ENCODE measurements around the gene ASTN2.

Gene ASTN2

GRCh38 chr9:116504893-116505480 is 909.9 kb downstream of the ASTN2 start:
- no peak for DNase-seq (ENCODE audit: low spot score)

DNA sequence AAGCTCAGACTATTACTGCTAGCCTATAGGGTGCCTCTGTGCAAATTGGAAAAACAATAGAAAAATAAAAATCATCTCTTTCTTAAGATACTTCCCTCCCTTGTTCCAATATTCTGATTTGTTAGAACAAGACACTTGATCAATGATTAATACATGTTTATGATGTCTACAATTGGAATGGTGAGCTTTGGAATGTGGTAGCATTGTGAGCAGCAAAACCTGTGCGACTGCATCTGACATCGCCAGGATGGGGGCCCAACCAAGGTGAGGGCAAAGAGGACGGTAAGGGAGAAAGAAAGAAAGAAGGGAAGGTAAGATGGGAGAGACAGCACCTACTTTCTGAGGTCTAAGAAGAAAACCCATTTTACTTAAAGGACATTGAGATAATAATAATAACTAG is 910.8 kb downstream of the ASTN2 start:
- no peak for DNase-seq (ENCODE audit: low spot score)

- no peak for DNase-seq (ENCODE audit: low spot score)
These were observed 912.1 kb downstream of the ASTN2 start for GRCh38 chr9:116502746-116503145.

DNA sequence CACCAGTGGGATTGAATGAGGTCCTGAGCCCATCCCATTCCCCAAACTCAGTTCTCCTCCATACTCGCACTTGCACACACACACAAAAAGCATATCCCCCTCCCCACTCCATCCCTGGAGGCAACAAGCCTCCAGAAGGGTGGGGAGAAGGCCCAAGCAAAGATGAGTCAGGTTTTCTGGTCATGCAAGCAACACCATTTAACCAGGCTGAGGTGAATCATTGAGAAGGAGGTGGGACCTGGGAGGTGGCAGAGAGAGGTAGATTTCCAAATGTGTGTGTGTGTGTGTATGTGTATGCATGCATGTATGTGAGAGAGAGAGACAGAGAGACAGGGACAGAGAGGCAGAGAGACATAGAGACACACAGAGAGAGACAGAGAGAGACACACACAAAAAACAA is 913.0 kb downstream of the ASTN2 start:
- no peak for DNase-seq (ENCODE audit: low spot score)

- no peak for DNase-seq (ENCODE audit: low spot score)
These were observed 914.6 kb downstream of the ASTN2 start for GRCh38 chr9:116499986-116500871.

DNA sequence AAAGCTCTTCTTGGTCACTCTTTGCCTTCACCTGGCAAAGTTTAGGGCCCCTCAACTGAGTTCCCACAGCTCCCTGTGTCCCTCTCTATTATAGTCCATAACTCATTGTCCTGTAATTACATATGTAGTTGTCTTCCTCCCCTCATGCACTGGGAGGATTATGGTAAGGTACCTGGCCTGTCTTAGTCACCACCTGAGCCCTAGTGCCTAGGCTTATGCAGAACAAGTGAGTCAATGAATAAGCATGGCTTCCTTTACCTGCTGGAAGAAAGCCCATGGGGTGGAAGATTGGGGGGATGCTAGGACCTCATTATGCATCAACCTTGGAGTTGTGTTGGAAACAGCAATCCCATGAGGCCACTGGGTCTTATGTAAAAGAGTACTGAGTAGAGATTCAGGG is 915.4 kb downstream of the ASTN2 start:
- no peak for DNase-seq (ENCODE audit: low spot score)

GRCh38 chr9:116497095-116497890 is 917.6 kb downstream of the ASTN2 start:
- no peak for DNase-seq (ENCODE audit: low spot score)

DNA sequence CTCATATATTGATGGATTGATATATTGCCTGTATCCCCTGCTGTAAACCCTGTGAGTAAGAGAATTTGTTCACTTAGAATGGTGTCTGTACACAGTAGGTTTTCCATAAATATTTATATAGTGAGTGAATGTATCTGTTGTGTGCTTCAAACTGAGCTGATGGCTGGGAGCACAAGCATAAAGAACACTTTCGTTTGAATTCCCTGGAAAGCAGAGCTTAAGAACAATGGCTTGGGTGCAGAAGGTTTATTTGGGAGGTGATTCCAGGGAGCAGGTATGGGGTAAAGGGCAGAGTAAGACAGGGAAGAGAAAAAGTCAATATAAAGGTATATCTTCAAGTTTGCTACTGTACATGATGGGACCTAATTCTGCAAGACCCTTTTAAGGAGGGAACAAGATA is 918.7 kb downstream of the ASTN2 start:
- DNase-seq (ENCODE audit: low spot score) = no peak

GRCh38 chr9:116495725-116496124 is 919.1 kb downstream of the ASTN2 start:
- DNase-seq (ENCODE audit: low spot score) = no peak

- DNase-seq (ENCODE audit: low spot score) = no peak
These were observed 919.8 kb downstream of the ASTN2 start for GRCh38 chr9:116494815-116495634.

DNA sequence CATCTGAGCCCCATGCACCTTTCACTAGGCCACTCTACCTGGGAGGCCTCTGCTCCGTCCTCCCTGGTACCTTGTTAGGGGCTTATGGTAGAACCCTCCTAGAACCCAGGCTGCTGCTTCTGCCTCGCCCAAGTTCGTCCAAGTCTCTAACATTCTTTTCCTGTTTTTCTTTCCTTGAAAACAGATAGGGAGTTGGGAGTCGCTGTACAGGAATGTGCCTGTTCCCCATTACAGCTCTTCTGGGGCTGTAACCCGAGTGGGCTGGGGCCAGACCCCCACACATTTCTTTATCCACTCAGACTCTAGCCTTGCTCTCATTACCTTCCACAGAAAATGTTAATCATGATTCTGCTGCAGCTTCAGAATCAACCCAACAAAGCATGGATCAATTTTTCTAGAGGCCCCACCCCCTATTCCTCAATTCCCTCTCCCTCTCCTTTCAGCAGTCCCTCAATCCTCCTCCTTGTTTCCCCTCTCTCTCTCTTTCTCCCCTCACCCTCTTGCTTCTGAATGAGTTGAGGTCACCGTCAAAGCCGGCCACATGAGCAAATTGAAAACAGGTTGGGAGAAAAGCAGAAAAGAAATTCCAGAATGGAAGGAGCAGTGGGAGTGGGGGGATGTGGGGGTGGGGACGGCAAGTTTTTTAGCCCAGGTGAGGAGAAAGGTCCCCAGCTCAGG is 921.5 kb downstream of the ASTN2 start:
- DNase-seq (ENCODE audit: low spot score) = no peak

DNA sequence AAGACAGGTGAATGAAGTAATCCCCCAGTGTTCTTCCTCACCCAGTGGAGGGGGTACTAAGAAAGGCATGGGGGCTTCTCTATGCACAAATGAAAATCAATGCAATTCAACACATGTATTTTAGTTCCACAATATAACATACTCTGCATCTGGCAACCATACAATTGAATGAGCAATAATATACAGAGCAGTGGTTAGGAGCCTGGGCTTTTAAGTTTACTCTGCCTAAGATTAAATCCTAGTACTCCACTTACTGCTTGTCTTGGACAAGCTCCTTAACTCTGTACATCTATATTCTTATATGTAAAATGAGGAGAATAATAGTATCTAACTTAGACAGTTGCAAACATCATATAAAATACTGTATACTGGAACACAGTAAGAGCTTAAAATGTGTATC is 923.2 kb downstream of the ASTN2 start:
- no peak for DNase-seq (ENCODE audit: low spot score)

- no peak for DNase-seq (ENCODE audit: low spot score)
These were observed 923.6 kb downstream of the ASTN2 start for GRCh38 chr9:116491219-116491618.

- no peak for DNase-seq (ENCODE audit: low spot score)
These were observed 924.5 kb downstream of the ASTN2 start for GRCh38 chr9:116490321-116490720.

- no peak for DNase-seq (ENCODE audit: low spot score)
These were observed 926.5 kb downstream of the ASTN2 start for GRCh38 chr9:116488373-116488772.

DNA sequence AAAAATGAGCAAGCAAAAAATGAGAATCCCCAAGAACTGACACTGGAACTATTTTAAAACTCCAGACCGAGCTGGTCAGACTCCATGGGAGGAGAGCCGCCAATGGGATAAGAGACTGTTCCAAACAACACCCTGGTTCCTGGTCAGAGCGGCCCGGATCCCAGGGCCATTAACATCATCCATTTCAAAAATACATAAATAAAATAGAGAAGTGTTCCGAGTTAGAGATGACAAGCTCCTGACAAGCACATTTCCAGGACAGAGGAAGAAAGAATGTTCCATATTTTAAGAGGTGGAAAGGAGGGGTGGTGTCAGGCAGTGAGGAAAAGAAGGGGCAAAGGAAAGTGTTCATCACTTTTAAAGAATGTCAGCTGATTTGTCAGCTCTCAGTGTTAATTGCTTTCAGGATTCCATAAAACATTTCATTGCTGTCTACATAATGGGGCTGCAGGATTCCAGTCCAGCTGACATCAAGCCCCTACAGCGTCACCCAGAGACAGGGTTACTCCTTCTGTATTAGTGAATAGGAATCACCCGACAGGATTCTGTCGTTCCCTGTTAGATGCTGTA is 930.3 kb downstream of the ASTN2 start:
- DNase-seq (ENCODE audit: low spot score) = no peak

DNA sequence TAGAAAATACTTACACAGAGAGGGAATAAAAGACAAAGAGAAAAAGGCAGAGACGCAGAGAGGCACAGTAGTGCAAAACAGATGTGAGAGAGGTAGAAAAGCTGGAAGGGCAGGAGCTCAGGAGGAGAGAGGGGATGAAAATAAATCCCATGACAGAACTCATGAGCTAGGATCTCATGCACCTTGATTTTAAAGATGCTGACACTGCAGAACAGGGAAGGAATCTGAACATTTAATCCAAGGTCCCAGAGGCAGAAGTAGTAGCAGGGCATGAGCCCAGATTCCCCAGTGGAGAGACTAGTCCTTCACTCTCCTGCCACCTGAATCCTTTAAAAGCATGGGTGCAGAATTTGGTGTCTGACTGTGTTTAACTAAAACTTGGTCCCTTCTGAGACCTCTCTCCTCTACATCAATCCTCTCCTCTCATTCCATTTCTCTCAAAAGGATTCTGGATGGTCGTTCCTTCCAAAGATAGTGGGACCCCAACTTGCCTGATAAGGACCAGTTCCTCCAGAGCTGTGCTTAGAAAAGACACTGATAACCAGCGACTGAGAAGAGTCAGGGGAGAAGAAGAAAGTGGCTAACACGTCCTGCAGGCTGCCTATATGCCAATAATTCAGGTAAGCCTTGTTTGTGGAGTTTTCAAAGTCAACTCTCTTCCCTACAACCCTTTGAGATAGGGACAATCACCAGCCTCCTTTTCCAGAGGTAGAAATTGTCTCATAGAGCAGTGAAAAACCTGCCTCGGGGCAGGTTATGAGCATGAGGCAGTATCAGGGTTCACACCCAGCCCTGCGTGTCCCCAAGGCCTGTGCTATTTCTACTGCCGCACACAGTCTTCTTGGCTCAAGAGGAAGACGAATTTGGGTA is 931.0 kb downstream of the ASTN2 start:
- no peak for DNase-seq (ENCODE audit: low spot score)

DNA sequence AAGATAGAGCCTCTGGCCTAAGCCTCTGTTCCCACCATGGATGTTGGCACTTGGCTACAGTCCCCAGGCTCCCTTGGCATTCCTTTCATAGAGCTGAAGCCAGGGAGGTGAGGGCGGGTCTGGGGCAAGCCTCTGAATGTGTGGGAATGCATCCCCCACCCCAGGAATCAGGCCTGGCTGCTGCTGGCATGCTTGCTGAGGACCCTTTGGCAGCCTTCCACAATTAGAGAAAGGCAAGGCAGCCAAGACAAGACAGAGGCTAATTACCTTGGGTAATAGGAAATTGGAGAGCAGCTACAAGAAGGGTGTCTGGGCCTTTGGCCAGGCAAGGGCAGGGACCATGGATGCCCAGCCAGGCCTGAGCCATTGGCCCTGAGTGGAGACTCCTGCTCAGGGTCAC is 932.1 kb downstream of the ASTN2 start:
- no peak for DNase-seq (ENCODE audit: low spot score)

DNA sequence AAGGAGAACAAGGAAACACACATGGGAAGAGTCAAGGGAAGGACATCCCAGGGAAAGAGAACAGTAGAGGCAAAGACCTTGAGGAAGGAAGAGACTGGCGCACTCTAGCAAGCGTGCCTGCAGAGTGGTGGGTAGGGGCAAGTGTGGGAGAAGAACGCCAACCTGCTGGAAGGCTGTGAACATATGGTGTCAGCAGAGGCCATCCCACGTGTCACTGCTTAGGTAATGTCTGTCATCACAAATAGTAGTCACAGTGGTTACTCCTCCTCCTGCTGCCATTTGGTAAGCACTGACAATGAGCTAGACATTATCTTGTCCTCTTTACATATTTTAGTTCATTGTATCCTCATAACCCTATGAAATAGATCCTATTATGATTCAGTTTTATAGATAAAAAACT is 934.2 kb downstream of the ASTN2 start:
- DNase-seq (ENCODE audit: low spot score) = no peak

- DNase-seq (ENCODE audit: low spot score) = no peak
These were observed 934.9 kb downstream of the ASTN2 start for GRCh38 chr9:116479967-116480366.
